ENCODE data around the gene SERINC3. TPM values are rescaled to one million over a fixed set of nuclear protein-coding genes. Genes with fewer than 3 reads are reported as not detected.

The SERINC3 gene
- total and polyA plus RNA-seq, 2 of the 8 experiments (the other 6 are each of a cell fraction or from before 2014, with no cell fraction given): 47.2 to 66.0 TPM

DNA sequence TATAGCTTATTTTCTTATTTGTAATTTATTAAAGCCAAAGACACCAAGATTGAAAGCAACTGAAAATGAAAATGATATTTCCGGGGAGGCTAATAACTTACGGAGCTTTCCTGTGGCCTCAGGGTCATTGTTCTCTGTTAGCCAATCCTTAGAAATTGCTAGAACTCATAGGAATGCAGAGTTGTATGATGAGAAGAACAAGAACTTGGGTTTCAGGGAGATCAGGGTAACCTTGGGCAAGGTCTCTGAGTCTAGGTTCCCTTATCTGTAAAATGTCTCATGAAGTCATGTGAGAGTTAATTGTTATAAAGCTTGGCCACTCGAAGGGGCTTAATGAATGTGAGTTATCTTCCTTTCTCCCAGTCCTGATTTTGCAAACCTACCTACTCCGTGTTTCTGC lies 20.1 kb upstream of the SERINC3 start (continued):
- TF ChIP-seq EZH2 (IDR thresholded peaks at IDR 0.05; ENCODE audit: low read depth, low read length, severe bottlenecking) (no peak), POLR2A (IDR thresholded peaks at IDR 0.05; ENCODE audit: control extremely low read depth in 1 of 2, low read depth in 2 of 2, low read length in 2 of 2) (no peak), KDM1A (IDR thresholded peaks at IDR 0.05; ENCODE audit: borderline replicate concordance, low read length) (no peak), JUND (IDR thresholded peaks at IDR 0.05; ENCODE audit: low read length) (no peak), CEBPB (IDR thresholded peaks at IDR 0.05; ENCODE audit: low read depth, low read length) (no peak)
- TF ChIP-seq, protein P1, sequence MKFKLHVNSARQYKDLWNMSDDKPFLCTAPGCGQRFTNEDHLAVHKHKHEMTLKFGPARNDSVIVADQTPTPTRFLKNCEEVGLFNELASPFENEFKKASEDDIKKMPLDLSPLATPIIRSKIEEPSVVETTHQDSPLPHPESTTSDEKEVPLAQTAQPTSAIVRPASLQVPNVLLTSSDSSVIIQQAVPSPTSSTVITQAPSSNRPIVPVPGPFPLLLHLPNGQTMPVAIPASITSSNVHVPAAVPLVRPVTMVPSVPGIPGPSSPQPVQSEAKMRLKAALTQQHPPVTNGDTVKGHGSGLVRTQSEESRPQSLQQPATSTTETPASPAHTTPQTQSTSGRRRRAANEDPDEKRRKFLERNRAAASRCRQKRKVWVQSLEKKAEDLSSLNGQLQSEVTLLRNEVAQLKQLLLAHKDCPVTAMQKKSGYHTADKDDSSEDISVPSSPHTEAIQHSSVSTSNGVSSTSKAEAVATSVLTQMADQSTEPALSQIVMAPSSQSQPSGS (IDR thresholded peaks at IDR 0.05; ENCODE audit: low read length): no peak
